ES-I3 (cell line): ENCODE measurements around the gene GPRC5C.
"Not testable (repeated sequence)": the region's sequence is repeated elsewhere in the genome, so short reads cannot be mapped to it uniquely, and the experiment has no call there.

Experiments used
- H3K36me3 ChIP-seq: 2 replicates; pipeline ENCODE4 v1.6.1; 2013; ENCODE audit warnings: mild to moderate bottlenecking, low read length, control low read depth, moderate library complexity; ENCODE audit not compliant: insufficient read depth
- H3K4me1 ChIP-seq: 2 replicates; pipeline ENCODE4 v1.6.1; 2013; ENCODE audit warnings: mild to moderate bottlenecking, control low read depth, low read length; ENCODE audit not compliant: insufficient read depth
- H3K9ac ChIP-seq: 2 replicates; pipeline ENCODE4 v1.6.1; 2013; ENCODE audit warnings: low read depth, mild to moderate bottlenecking, low read length, moderate library complexity
- H3K9me3 ChIP-seq: 2 replicates; pipeline ENCODE4 v1.6.1; 2013; ENCODE audit warnings: mild to moderate bottlenecking, low read length, moderate library complexity; ENCODE audit not compliant: control insufficient read depth, insufficient read depth

The GPRC5C gene

DNA sequence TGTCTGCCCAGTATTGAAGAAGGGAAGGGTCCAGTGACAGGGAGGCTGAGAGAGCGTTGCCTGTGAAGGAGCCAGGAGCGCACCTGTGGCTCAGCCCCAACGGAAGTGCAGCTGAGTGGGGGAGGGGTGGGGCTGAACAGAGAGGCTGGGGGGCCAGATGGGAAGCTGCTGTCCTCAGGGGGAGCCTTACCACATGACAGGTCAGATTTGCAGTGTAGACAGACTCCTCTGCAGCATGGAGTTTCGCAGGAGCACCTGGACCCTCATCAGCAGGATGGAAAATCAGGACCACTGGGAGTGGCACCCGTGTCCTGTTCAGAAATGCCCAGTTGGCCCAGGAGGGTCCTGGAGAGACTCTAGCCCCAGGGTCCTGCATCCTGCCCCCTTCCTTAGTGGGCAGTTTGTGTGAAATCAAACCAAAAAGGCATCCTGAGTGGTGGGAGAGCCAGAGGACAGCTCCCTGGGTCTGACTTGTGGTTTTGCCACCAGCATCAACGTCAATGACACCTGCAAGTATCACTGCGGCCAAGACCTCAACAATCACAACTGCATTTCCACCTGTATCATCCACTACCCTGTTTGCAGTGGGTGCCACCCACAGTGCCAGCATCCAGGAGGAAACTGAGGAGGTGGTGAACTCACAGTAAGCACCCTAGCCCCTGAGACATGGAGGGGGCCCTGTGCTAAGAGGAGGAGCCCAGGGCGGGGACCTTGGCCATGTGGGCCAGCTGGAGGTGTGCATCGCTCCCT, 42.3 kb downstream of the GPRC5C start:
- H3K9ac ChIP-seq: no peak overlapping the region
- H3K9me3 ChIP-seq: peaks cover 10% of the 10 kb centered on the region
- no peaks in the 10 kb centered on the region for H3K36me3 ChIP-seq
- no peaks in the 10 kb centered on the region for H3K4me1 ChIP-seq

DNA sequence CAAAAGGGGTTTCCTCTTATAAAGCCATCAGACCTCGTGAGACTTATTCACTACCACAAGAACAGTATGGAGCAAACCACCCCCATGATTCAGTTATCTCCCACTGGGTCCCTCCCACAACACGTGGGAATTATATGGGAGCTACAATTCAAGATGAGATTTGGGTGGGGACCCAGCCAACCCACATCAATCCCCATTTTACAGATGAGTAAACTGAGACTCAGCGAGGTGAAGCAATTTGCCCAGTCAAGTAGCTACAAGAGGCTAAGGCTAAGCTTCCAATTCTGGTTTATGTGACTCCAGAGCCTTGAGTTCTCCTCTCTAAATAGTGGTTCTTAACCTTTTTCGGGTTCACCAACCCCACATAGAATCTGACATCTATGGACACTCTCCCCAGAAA, 43.3 kb downstream of the GPRC5C start:
- Histone ChIP-seq H3K36me3 (no peaks in the 10 kb centered on the region), H3K9me3 (peaks cover 10% of the 10 kb centered on the region), H3K9ac (no peak overlapping the region), H3K4me1 (no peaks in the 10 kb centered on the region)

DNA sequence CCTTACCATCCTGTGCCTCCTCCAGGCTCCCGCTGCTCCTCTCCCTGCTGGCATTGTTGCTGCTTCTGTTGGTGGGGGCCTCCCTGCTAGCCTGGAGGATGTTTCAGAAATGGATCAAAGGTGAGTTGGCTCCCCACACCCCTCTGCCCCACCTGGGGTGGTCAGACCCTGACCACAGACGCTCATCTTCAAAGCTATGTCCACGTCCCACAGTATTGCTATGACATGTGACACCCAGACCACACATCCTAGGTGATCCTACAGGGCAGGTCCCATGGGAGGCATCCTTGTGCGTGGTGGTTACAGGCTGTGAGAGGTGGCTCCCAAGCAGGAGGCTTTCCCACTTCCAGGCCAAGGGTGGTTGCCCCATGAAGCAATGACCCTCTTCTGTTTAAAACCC, 45.5 kb downstream of the GPRC5C start:
- Histone ChIP-seq H3K9me3 (peaks cover 10% of the 10 kb centered on the region), H3K9ac (no peak overlapping the region), H3K36me3 (no peaks in the 10 kb centered on the region), H3K4me1 (no peaks in the 10 kb centered on the region)

DNA sequence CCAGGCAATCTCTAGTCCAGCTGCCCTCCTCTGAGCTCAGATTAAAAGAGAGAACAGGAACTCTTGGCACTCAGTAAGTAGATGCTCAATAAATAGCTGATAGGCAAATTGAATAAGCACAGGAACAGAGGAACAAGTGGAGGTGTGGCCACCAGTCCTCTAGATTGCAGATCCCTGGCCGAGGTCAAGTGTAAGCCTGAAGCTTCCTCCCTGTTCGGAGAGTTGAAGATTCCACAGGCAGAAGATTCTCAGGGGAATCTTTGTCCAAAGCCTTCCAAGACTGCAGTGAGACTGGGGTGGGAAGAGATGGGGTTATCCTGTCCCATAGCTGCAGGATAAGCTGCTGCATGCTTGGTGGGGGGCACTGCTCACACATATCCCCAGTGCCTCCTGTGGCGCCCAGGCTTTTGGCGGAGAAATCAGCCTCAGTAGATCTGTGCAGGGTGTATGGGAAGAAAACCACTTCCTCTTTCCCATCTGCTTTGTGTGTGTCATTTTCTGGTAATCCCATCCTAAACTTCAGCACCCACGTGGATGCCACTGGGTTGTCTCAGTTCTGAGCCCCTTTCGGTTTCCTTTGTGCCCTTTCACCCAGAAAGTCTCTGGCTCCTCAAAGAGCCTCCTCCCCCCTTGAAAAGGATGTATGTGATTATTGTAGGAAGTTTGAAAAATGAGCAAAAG, 46.7 kb downstream of the GPRC5C start:
- Histone ChIP-seq H3K9ac (no peak overlapping the region), H3K4me1 (no peaks in the 10 kb centered on the region), H3K36me3 (no peaks in the 10 kb centered on the region), H3K9me3 (peaks cover 10% of the 10 kb centered on the region)

DNA sequence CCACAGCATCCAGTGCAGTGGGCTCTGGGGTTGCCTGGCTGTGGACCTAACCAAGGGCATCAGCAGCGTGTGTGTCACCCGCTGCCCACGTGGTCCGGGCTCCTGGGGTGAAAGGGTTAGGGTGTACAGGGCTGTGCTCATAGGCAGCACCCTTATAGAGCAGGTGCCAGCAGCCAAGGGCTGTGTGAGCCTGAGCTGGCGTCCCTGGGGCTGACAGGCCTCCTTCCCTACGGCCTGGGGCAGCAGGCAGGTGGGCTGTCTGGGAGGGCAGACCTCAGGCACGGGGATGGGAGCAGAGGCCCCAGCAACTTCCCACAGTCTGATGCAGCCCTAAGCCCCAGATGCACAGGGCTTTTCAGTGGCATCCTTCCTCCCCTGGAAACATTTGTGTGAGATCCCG, 48.4 kb downstream of the GPRC5C start:
- H3K36me3 ChIP-seq: no peaks in the 10 kb centered on the region
- H3K4me1 ChIP-seq: no peaks in the 10 kb centered on the region
- peaks cover 10% of the 10 kb centered on the region for H3K9me3 ChIP-seq

DNA sequence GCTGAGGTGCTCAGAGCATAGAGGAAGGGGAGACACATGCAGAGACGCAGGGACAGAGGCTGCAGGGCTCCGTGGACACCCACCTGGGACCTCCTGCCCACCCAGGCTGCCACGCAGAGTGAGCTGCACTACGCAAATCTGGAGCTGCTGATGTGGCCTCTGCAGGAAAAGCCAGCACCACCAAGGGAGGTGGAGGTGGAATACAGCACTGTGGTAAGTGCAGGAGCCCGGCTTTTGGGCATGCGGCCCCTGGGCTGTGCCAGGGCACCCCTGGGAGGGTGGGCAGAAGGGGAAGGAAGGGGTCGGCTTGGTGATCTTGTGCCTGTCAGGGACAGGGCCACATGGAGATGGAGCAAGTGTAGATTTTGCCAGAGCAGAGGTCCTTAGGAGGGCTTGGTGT, 49.7 kb downstream of the GPRC5C start:
- Histone ChIP-seq H3K9me3 (0 out of 2 replicates have a peak, but pooled peaks cover under 1% of the 10 kb centered on the region), H3K4me1 (no peaks in the 10 kb centered on the region), H3K36me3 (no peaks in the 10 kb centered on the region), H3K9ac (no peak overlapping the region)

More for the DNA sequence above, 48.4 kb downstream of the GPRC5C start:
- no peak overlapping the region for H3K9ac ChIP-seq

DNA sequence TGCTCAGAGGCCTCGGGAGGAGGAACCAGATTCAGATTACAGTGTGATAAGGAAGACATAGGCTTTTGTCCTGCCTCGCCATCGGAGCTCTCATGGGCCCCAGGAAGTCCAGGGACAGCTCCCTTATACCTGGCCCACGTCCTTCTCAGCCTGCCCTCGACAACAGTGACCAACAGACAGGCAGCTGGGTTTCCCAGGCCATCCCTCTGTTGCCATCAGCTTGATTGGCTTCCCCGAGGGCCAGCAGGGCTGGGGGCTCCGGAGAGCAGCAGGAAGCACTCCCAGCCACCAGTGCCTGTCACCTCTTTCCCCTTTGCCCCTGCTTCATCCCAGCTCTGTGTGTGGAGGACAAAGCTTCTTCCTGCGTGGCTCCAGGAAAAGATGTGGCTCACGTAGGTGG, 52.2 kb downstream of the GPRC5C start:
- Histone ChIP-seq H3K9ac (no peak overlapping the region), H3K36me3 (no peaks in the 10 kb centered on the region), H3K4me1 (no peaks in the 10 kb centered on the region), H3K9me3 (no peaks in the 10 kb centered on the region)

DNA sequence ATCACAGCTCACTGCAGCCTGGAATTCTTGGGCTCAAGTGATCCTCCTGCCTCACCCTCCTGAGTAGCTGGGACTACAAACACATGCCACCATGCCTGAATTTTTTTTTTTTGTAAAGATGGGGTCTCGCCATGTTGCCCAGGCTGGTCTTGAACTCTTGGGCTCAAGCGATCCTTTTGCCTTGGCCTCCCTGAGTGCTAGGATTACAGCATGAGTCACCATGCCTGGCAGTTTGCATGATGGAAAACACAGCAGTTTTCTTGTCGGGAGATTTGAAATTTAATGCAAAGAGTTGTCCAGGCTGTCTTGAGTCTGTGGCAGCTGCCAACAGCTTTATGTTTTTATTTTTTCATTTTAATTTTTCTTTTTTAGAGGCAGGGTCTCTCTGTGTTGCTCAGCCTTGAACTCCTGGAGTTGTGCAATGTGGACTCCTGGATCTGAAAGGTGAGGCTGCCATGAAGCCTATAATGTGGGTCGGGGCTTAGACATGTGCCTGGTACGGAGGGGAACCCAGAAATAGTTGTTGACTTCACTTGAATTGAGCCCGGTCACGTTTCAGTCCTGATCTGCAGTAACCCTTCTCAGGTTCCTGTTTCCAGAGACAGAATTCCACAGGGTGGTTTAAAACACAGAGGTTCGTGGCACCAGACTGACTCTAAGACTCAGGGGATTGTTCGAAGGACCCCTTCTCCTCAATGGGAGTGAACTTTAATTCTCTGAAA, 53.3 kb downstream of the GPRC5C start:
- Histone ChIP-seq H3K9ac (no peak overlapping the region), H3K36me3 (no peaks in the 10 kb centered on the region), H3K9me3 (no peaks in the 10 kb centered on the region), H3K4me1 (no peaks in the 10 kb centered on the region)

DNA sequence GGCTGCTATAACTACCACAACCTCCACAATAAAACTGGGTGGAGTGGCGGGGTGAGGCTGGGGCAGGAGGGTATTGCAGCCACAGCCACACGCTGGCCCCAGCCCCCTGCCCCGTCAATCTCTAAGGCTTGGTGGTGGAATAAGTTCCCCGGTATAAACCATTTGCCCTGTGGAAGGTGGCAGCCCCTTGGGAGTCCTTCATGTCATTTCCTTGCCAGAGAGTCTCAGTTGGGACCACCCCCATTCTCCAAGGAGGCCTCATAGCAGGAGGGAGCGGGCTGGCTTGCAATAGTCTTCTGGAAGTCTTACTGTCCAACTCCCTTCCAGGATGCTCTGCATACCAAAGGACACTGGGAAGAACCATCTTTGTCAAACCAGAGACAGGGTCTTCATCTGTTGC, 54.0 kb downstream of the GPRC5C start:
- no peak overlapping the region for H3K9ac ChIP-seq
- H3K4me1 ChIP-seq: no peaks in the 10 kb centered on the region
- H3K9me3 ChIP-seq: no peaks in the 10 kb centered on the region; the same call in 1 of the 2 replicates
- no peaks in the 10 kb centered on the region for H3K36me3 ChIP-seq

DNA sequence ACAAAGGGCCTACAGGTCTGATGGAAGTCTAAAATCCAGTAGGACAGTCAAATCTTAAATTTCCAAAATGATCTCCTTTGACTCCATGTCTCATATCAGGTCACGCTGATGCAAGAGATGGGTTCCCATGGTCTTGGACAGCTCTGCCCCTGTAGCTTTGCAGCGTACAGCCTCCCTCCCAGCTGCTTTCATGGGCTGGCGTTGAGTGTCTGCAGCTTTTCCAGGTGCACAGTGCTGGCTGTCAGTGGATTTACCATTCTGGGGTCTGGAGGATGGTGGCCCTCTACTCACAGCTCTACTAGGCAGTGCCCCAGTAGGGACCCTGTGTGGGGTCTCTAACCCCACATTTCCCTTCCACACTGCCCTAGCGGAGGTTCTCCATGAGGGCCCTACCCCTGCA, 56.4 kb downstream of the GPRC5C start:
- not testable (repeated sequence) for H3K36me3 ChIP-seq, H3K9me3 ChIP-seq, H3K9ac ChIP-seq, H3K4me1 ChIP-seq

DNA sequence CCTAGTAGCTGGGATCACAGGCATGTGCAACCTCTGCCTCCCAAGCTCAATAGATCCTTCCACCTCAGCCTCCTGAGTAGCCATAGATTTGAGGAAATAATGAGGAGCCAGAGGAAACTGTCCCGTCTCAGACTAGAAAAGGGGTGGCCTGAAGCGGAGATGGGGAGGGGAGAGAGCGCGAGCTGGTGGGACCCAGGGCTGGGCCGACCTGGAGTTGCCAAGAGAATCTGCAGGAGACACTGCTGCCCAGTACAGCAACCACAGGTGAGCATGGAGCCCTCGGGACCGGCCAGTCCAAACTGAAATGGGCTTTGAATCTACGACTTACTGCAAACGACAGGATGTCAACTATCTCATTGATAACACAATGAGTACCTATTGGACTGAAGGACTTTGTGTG, 58.8 kb downstream of the GPRC5C start:
- no peak overlapping the region for H3K9ac ChIP-seq
- no peaks in the 10 kb centered on the region for H3K4me1 ChIP-seq
- no peaks in the 10 kb centered on the region; the same call in 1 of the 2 replicates for H3K9me3 ChIP-seq

DNA sequence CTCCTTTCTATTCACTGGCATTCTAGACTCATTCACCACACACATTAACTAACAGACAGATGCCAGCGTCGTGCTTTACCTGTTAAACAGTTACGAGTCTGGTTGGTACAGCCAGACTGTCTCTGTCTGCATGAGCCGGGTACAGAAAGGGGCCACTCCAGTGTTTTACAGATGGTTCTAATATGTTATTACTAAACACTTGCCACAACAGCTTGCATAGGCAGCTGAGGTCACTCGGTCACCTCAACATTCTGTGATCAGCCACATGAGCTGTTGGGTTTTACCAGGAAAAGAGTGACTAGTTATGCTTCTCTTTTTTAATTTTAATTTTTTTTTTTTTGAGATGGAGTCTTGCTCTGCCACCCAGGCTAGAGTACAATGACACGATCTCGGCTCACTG, 59.7 kb downstream of the GPRC5C start:
- Histone ChIP-seq H3K4me1 (no peaks in the 10 kb centered on the region), H3K36me3 (no peaks in the 10 kb centered on the region), H3K9ac (no peak overlapping the region), H3K9me3 (no peaks in the 10 kb centered on the region; the same call in 1 of the 2 replicates)

More for the DNA sequence above, 58.8 kb downstream of the GPRC5C start:
- H3K36me3 ChIP-seq: no peaks in the 10 kb centered on the region

DNA sequence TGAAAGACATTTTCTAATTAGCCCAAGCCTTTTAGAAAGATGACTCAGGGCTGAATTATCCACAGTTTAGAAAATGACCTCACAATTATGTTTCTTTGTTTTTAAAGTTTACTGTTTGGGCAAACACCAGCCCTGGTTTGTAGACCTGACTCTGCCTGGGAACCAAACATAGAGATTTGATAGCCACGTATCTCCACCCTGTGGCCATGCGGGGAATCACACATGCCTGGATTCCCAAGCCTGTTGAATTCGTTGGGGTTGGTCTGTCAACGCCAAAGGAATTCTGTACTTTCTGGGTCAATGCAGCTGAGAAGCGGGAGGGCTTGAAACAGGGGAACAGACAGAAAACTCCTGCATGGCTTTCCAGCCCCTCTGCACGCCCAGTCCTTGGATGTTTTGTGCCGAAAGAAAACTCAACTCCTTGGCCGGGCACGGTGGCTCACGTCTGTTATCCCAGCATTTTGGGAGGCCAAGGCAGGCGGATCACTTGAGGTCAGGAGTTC, 61.5 kb downstream of the GPRC5C start:
- no peaks in the 10 kb centered on the region; the same call in 1 of the 2 replicates for H3K9me3 ChIP-seq
- H3K9ac ChIP-seq: no peak overlapping the region
- H3K36me3 ChIP-seq: no peaks in the 10 kb centered on the region
- no peaks in the 10 kb centered on the region for H3K4me1 ChIP-seq
